Glomerular visceral epithelial cell (primary cell): ENCODE results near the gene EIF4G1.
A peak's percentile ranks its signal among the peaks of the same experiment; 100 is the strongest.

Source experiments
- DNase-seq: peaks from one replicate; pipeline ENCODE4 v3.0.0-alpha.2; 2016; ENCODE audit errors: extremely low spot score

The EIF4G1 gene

GRCh38 chr3:184366619-184367289 lies 52.3 kb downstream of the EIF4G1 start:
- DNase-seq, result no peak

GRCh38 chr3:184368116-184368515 lies 53.7 kb downstream of the EIF4G1 start:
- no peak for DNase-seq

GRCh38 chr3:184368586-184369183 lies 54.3 kb downstream of the EIF4G1 start:
- DNase-seq, result no peak

- peak; percentile 86 for DNase-seq
Observed at GRCh38 chr3:184371570-184372018, 57.2 kb downstream of the EIF4G1 start.

- DNase-seq, result no peak
Observed at GRCh38 chr3:184372296-184372821, 58.0 kb downstream of the EIF4G1 start.

GRCh38 chr3:184372911-184373310 lies 58.5 kb downstream of the EIF4G1 start:
- no peak for DNase-seq

GRCh38 chr3:184373422-184373821 lies 59.0 kb downstream of the EIF4G1 start:
- DNase-seq, result no peak

- DNase-seq, result no peak
Observed at GRCh38 chr3:184375747-184376461, 61.5 kb downstream of the EIF4G1 start.

GRCh38 chr3:184377374-184377773 lies 63.0 kb downstream of the EIF4G1 start:
- DNase-seq, result no peak

GRCh38 chr3:184377882-184378445 lies 63.6 kb downstream of the EIF4G1 start, which contains the start of gene THPO:
Gene THPO (minus strand): TSS chr3:184378207. CDS start chr3:184376259, 1,948 bp downstream.
- DNase-seq, result no peak

- DNase-seq, result no peak
Observed at GRCh38 chr3:184378651-184379357, 64.4 kb downstream of the EIF4G1 start.

GRCh38 chr3:184379358-184380184 lies 65.2 kb downstream of the EIF4G1 start, which contains the start of gene CHRD:
Gene CHRD (plus strand): TSS chr3:184380054. CDS start chr3:184380319, 265 bp downstream.
- DNase-seq, result no peak

GRCh38 chr3:184380185-184380626 lies 65.8 kb downstream of the EIF4G1 start:
- DNase-seq, result peak; percentile 16

- no peak for DNase-seq
Observed at GRCh38 chr3:184380627-184381260, 66.3 kb downstream of the EIF4G1 start.

GRCh38 chr3:184381261-184382224 lies 67.1 kb downstream of the EIF4G1 start:
- DNase-seq, result no peak

- DNase-seq, result no peak
Observed at GRCh38 chr3:184382326-184383032, 68.1 kb downstream of the EIF4G1 start.

- no peak for DNase-seq
Observed at GRCh38 chr3:184383033-184383740, 68.8 kb downstream of the EIF4G1 start.
